Suppressor macrophage treated with lipopolysaccharide for 1 hour (primary cell): ENCODE data around the gene GPRIN1.
"Not testable (repeated sequence)": the region's sequence is repeated elsewhere in the genome, so short reads cannot be mapped to it uniquely, and the experiment has no call there.

Experiments used
- DNase-seq, 3 donors: peaks; one replicate each; pipeline ENCODE4 v3.0.0-alpha.2; 2020 to 2022

The GPRIN1 gene

GRCh38 chr5:176596069-176596644, 13.8 kb downstream of the GPRIN1 start:
- no peak for DNase-seq

- no peak for DNase-seq
Observed at GRCh38 chr5:176595386-176595943, 14.5 kb downstream of the GPRIN1 start.

GRCh38 chr5:176594554-176594953, 15.4 kb downstream of the GPRIN1 start:
- no peak for DNase-seq

- no peak for DNase-seq
Observed at GRCh38 chr5:176593273-176593869, 16.6 kb downstream of the GPRIN1 start.

- no peak for DNase-seq
Observed at GRCh38 chr5:176592573-176592972, 17.4 kb downstream of the GPRIN1 start.

- DNase-seq, result not testable (repeated sequence)
Observed at GRCh38 chr5:176591667-176592066, 18.3 kb downstream of the GPRIN1 start.

GRCh38 chr5:176590035-176590717, 19.8 kb downstream of the GPRIN1 start:
- DNase-seq, result no peak

- no peak for DNase-seq
Observed at GRCh38 chr5:176589039-176589769, 20.8 kb downstream of the GPRIN1 start.

GRCh38 chr5:176588297-176588696, 21.7 kb downstream of the GPRIN1 start:
- no peak for DNase-seq

- no peak for DNase-seq
Observed at GRCh38 chr5:176587398-176587797, 22.6 kb downstream of the GPRIN1 start.

- no peak for DNase-seq
Observed at GRCh38 chr5:176583076-176583475, 26.9 kb downstream of the GPRIN1 start.

GRCh38 chr5:176581361-176581760, 28.6 kb downstream of the GPRIN1 start:
- no peak for DNase-seq

- DNase-seq, result no peak
Observed at GRCh38 chr5:176579323-176579722, 30.6 kb downstream of the GPRIN1 start.

GRCh38 chr5:176578391-176578808, 31.6 kb downstream of the GPRIN1 start:
- DNase-seq, result peak in 1 of 3 donors; percentile 22

GRCh38 chr5:176577312-176578176, 32.4 kb downstream of the GPRIN1 start:
- DNase-seq, result no peak

GRCh38 chr5:176575488-176576422, 34.2 kb downstream of the GPRIN1 start:
- no peak for DNase-seq

GRCh38 chr5:176575066-176575465, 34.9 kb downstream of the GPRIN1 start:
- DNase-seq, result no peak

- DNase-seq, result no peak
Observed at GRCh38 chr5:176574297-176574591, 35.7 kb downstream of the GPRIN1 start.

GRCh38 chr5:176573564-176574296, 36.2 kb downstream of the GPRIN1 start:
- DNase-seq, result peak; percentile 57 to 85 (median 74)

- no peak for DNase-seq
Observed at GRCh38 chr5:176570044-176570443, 39.9 kb downstream of the GPRIN1 start.

- no peak for DNase-seq
Observed at GRCh38 chr5:176568657-176569056, 41.3 kb downstream of the GPRIN1 start.
